GM19240 (cell line): ENCODE measurements around the gene HOXD1.

Experiments used
- DNase-seq: peaks from one replicate; pipeline ENCODE4 v3.0.0; 2011; ENCODE audit warnings: low spot score; ENCODE audit not compliant: insufficient read length

HOXD1 gene

GRCh38 chr2:176152350-176153181 lies 35.9 kb upstream of the HOXD1 start:
- DNase-seq = no peak

GRCh38 chr2:176154576-176155252 lies 33.8 kb upstream of the HOXD1 start:
- DNase-seq = no peak

GRCh38 chr2:176155356-176156044 lies 33.0 kb upstream of the HOXD1 start:
- DNase-seq = no peak

GRCh38 chr2:176156301-176156806 lies 32.1 kb upstream of the HOXD1 start:
- DNase-seq = no peak

- no peak for DNase-seq
These were observed 31.5 kb upstream of the HOXD1 start, which contains the start of gene HOXD3 for GRCh38 chr2:176156807-176157498. HOXD3 (plus strand) TSS chr2:176157307; CDS start chr2:176169115, 11,808 bp downstream.

GRCh38 chr2:176157499-176158185 lies 30.8 kb upstream of the HOXD1 start:
- no peak for DNase-seq

GRCh38 chr2:176158186-176158591 lies 30.3 kb upstream of the HOXD1 start:
- no peak for DNase-seq

- no peak for DNase-seq
These were observed 29.4 kb upstream of the HOXD1 start for GRCh38 chr2:176158855-176159662.

- DNase-seq = no peak
These were observed 28.7 kb upstream of the HOXD1 start for GRCh38 chr2:176159663-176160250.

- DNase-seq = no peak
These were observed 28.1 kb upstream of the HOXD1 start for GRCh38 chr2:176160251-176160985.

- DNase-seq = no peak
These were observed 27.3 kb upstream of the HOXD1 start for GRCh38 chr2:176160986-176161824.

- DNase-seq = no peak
These were observed 26.4 kb upstream of the HOXD1 start for GRCh38 chr2:176161825-176162626.

GRCh38 chr2:176162911-176163671 lies 25.4 kb upstream of the HOXD1 start:
- DNase-seq = no peak

- DNase-seq = no peak
These were observed 24.8 kb upstream of the HOXD1 start for GRCh38 chr2:176163672-176164056.

- DNase-seq = no peak
These were observed 24.3 kb upstream of the HOXD1 start for GRCh38 chr2:176164201-176164600.
